ENCODE data around the gene POM121C. TPM values are rescaled to one million over a fixed set of nuclear protein-coding genes. Genes with fewer than 3 reads are reported as not detected.
"Not testable (repeated sequence)": the region's sequence is repeated elsewhere in the genome, so short reads cannot be mapped to it uniquely, and the experiment has no call there.

POM121C gene
- total and polyA plus RNA-seq, 2 of the 4 experiments (the other 2 are of a cell fraction) = 6.1 to 18.3 TPM

DNA sequence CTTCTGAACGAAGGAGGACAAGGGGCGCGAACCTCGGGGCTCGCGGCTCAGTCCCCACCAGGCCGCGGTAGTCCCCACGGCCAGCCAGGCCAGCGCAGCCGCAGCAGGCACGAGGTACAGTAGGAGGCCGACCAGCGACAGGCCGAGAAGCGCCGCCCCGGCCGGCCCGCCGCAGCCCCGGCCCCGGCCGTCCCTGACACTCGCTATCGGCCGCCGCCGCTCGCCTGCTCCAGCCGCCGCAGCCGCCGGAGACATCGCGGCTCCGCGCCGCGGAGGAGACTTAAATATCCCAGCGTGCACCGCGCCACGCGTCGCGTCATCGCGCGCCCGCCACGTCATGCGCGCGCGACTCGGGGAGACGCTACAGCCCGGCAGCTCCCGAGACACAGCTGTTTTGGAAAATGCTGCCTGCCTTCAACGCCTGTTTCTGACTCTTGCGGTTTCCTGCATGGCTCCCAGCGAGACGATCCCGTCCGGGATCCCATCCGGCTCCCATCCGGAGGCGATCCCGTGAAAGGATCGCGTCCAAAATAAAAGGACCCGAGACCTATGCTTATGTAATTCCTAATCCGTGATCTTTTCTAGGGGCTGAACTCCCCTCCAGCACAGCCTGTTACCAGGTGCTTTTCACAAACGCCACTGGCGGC lies 43.5 kb downstream of the POM121C start:
- peak overlapping the region; percentile 84; the same call in 1 of the 2 replicates for H3K4ac ChIP-seq (ENCODE audit: low read depth, low read length)
- H3K4me3 ChIP-seq (ENCODE audit: insufficient read depth, low read depth, low read length) = peak overlapping the region; percentile 98
- H4K20me1 ChIP-seq (ENCODE audit: insufficient read depth, low read length); H3K9me1 ChIP-seq (ENCODE audit: insufficient read depth, low read length); H3K4me1 ChIP-seq (ENCODE audit: control insufficient read depth, insufficient read depth, low read length); H3K27me3 ChIP-seq (ENCODE audit: control insufficient read depth, insufficient read depth, low read length); H3K9me3 ChIP-seq (ENCODE audit: control insufficient read depth, insufficient read depth, low read length); H2BK20ac ChIP-seq (ENCODE audit: low read depth, low read length); CTCF ChIA-PET; H4K91ac ChIP-seq (ENCODE audit: insufficient read depth, low read depth, low read length); H2AFZ ChIP-seq (replicated peaks; ENCODE audit: low read length, poor library complexity); in situ Hi-C loops (cut with MboI; ENCODE audit: low sequenced_read_pairs); H2BK15ac ChIP-seq (ENCODE audit: low read depth, low read length); H2AK9ac ChIP-seq (replicated peaks; ENCODE audit: low read depth, low read length, poor library complexity); POLR2A ChIA-PET (ENCODE audit: unreplicated experiment); BruUV-seq (replicated peaks); dilution Hi-C loops (cut with HindIII; ENCODE audit: low sequenced_read_pairs, unreplicated experiment); intact Hi-C loops (cut with micrococcal nuclease); H2AK5ac ChIP-seq (ENCODE audit: low read depth, low read length); H2BK120ac ChIP-seq (ENCODE audit: low read depth, low read length): not testable (repeated sequence)
- peak overlapping the region; percentile 97 for H3K9ac ChIP-seq (ENCODE audit: low read depth, low read length)
- peak overlapping the region; percentile 96 for H3K4me2 ChIP-seq (ENCODE audit: low read depth, low read length)
- peak overlapping the region; percentile 59; the same call in 1 of the 2 replicates for H3K23ac ChIP-seq (ENCODE audit: low read depth, low read length)
- peak overlapping the region; percentile 74 for H3K18ac ChIP-seq (ENCODE audit: low read depth, low read length)
- peak overlapping the region; percentile 71 for H3K56ac ChIP-seq (ENCODE audit: extremely low read depth, insufficient read depth, low read length)
- peak overlapping the region; percentile 62 for H2BK5ac ChIP-seq (ENCODE audit: low read depth, low read length, poor library complexity, severe bottlenecking)
- peak; percentile 40; the same call in 1 of the 2 replicates for TF ChIP-seq POLR2A (IDR thresholded peaks at IDR 0.05; ENCODE audit: low read depth, low read length)
- peak overlapping the region; percentile 89 to 96 for H4K8ac ChIP-seq (ENCODE audit: low read depth in 2 of 2, low read length in 2 of 2)
- peak overlapping the region; percentile 93 for H3K14ac ChIP-seq (replicated peaks; ENCODE audit: low read depth, low read length)
- H3K36me3 ChIP-seq (ENCODE audit: control insufficient read depth, insufficient read depth, low read length) = peaks cover 18% of the 10 kb centered on the region
- ATAC-seq (ENCODE audit: low read depth) (peak; percentile 96), DNase-seq (peak; percentile 4)
- peak overlapping the region; percentile 98 for H4K5ac ChIP-seq (ENCODE audit: low read depth, low read length)
- WGBS, 2 experiments (ENCODE audit: extremely low coverage in 2 of 2, insufficient read length in 1 of 2) = no CpG with 5 or more reads among the region's 76 CpGs
- peaks cover 13 to 18% of the 10 kb centered on the region in 2 experiments for H3K79me1 ChIP-seq (ENCODE audit: low read depth in 1 of 2, low read length in 2 of 2)
- H3K27ac ChIP-seq (ENCODE audit: insufficient read depth, low read length) = peak overlapping the region; percentile 98

- H2AK5ac ChIP-seq (ENCODE audit: low read depth, low read length); H4K8ac ChIP-seq (ENCODE audit: low read depth in 2 of 2, low read length in 2 of 2); H2BK5ac ChIP-seq (ENCODE audit: low read depth, low read length, poor library complexity, severe bottlenecking); H3K4me1 ChIP-seq (ENCODE audit: control insufficient read depth, insufficient read depth, low read length); H3K18ac ChIP-seq (ENCODE audit: low read depth, low read length); in situ Hi-C loops (cut with MboI; ENCODE audit: low sequenced_read_pairs); intact Hi-C loops (cut with micrococcal nuclease); H2AK9ac ChIP-seq (replicated peaks; ENCODE audit: low read depth, low read length, poor library complexity); POLR2A ChIA-PET (ENCODE audit: unreplicated experiment); H3K27me3 ChIP-seq (ENCODE audit: control insufficient read depth, insufficient read depth, low read length); H4K20me1 ChIP-seq (ENCODE audit: insufficient read depth, low read length); CTCF ChIA-PET; H4K91ac ChIP-seq (ENCODE audit: insufficient read depth, low read depth, low read length); H2AFZ ChIP-seq (replicated peaks; ENCODE audit: low read length, poor library complexity); H3K9me1 ChIP-seq (ENCODE audit: insufficient read depth, low read length); H3K23ac ChIP-seq (ENCODE audit: low read depth, low read length); H2BK120ac ChIP-seq (ENCODE audit: low read depth, low read length); H4K5ac ChIP-seq (ENCODE audit: low read depth, low read length); H2BK15ac ChIP-seq (ENCODE audit: low read depth, low read length); H3K4ac ChIP-seq (ENCODE audit: low read depth, low read length); H3K56ac ChIP-seq (ENCODE audit: extremely low read depth, insufficient read depth, low read length); dilution Hi-C loops (cut with HindIII; ENCODE audit: low sequenced_read_pairs, unreplicated experiment); H2BK20ac ChIP-seq (ENCODE audit: low read depth, low read length); BruUV-seq (replicated peaks); H3K9me3 ChIP-seq (ENCODE audit: control insufficient read depth, insufficient read depth, low read length); DNase-seq: not testable (repeated sequence)
- Histone ChIP-seq H3K79me1 (ENCODE audit: low read depth in 1 of 2, low read length in 2 of 2) (peaks cover 13 to 18% of the 10 kb centered on the region in 2 experiments), H3K4me3 (ENCODE audit: insufficient read depth, low read depth, low read length) (peak overlapping the region; percentile 56), H3K36me3 (ENCODE audit: control insufficient read depth, insufficient read depth, low read length) (peaks cover 23% of the 10 kb centered on the region), H3K9ac (ENCODE audit: low read depth, low read length) (peak overlapping the region; percentile 87), H3K4me2 (ENCODE audit: low read depth, low read length) (peak overlapping the region; percentile 91), H3K27ac (ENCODE audit: insufficient read depth, low read length) (peak overlapping the region; percentile 52; the same call in 1 of the 2 replicates), H3K14ac (replicated peaks; ENCODE audit: low read depth, low read length) (peak overlapping the region; percentile 22; the same call in 1 of the 2 replicates)
- peak; percentile 59 for ATAC-seq (ENCODE audit: low read depth)
- WGBS, 2 experiments (ENCODE audit: extremely low coverage in 2 of 2, insufficient read length in 1 of 2) = no CpG with 5 or more reads among the region's 37 CpGs
Measured at GRCh38 chr7:75442101-75442464, 44.0 kb downstream of the POM121C start.
